NCI-H2029 treated with DMSO at 0.1 percent for 48 hours (cell line): ENCODE measurements around the gene DOC2A.
"Not testable (repeated sequence)": the region's sequence is repeated elsewhere in the genome, so short reads cannot be mapped to it uniquely, and the experiment has no call there.

Experiments
- DNase-seq: peaks from one replicate; lab custom pipeline; 2025; lab: John Stamatoyannopoulos, UW

Gene DOC2A

DNA sequence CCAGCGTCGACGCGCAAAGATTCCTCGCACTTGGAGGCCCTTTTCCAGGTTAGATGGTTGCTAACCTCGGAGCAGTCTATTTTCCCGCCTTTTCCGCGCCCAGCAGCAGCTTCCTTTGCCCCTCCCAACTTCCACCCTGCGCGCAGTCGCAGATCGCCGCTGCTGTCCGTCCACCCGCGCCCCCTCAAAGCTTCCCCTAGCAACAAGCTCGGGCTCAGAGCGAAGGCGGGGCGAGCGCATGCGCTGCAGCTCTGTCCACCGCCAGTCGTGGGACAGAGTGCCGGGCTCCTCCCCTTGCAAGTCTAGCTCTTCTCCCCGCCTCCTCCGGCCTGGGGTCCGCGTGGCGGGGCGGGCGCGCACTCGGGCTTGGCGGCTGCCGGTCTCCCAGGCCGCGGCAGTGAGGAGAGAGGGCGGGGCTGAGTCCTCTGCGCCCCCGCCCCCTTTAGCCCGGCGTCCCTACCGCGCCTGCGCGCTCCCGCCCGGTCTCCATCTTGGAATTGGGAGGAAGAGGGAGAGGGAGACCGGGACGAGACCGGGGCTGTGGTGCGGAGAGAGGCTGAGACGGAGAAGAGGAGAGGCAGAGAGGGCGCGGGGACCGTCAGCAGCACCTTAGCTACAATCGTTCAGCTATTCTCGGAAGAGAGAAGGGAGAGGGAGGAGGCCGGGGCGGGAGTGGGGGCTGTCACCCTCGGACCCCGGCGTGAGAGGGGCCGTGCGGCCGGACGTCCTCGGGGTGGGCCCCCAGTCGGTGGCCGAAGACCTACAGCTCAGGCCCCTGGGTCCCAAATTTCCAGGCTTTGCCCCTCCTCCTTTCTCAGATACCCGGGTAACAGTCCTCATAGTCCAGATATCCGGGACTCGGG, 37.2 kb downstream of the DOC2A start, which contains the start of gene TAOK2:
TAOK2 (plus strand) TSS at position 485 of the 863 bp plus-strand sequence. CDS start 3,905 bp downstream, outside the sequence.
- DNase-seq: peak; percentile 91

DNA sequence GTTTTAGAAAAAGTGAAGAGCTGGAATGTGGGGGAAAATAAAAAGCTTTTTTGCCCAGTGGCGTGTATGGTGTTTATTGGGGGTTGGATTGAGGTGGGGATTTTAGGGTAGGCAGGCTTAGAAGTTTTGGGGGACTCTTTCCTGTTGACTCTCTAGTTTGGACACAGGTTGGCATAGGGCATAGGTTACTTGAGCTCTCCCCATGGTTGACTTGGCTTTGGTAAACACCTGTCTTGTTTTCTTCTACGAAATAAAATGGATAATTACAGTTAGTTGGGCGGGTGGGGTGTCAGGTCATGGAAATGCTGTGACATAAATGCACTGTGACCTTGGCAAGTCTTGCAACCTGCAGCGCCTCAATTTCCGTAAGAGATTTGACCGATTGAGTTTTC, 37.8 kb downstream of the DOC2A start:
- no peak for DNase-seq

DNA sequence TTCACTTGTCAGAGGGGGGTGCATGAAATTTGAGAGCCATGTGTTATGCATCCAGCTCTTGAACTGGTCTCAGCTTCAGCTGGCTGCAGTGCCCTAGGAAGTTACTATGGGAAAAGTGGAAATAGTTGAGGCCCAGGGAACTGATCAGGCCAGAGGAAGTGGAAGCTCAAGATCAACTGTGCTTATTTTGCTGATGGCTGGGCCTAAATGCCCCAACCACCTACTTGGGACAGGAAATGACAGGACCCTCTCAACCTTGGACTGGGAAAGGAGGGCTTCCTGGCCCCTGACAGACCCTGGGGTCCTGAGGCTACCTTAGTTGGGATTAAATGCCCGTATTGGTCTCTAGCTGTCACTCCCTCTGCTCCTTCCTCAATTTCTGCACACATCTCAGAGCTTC, 38.3 kb downstream of the DOC2A start:
- no peak for DNase-seq

DNA sequence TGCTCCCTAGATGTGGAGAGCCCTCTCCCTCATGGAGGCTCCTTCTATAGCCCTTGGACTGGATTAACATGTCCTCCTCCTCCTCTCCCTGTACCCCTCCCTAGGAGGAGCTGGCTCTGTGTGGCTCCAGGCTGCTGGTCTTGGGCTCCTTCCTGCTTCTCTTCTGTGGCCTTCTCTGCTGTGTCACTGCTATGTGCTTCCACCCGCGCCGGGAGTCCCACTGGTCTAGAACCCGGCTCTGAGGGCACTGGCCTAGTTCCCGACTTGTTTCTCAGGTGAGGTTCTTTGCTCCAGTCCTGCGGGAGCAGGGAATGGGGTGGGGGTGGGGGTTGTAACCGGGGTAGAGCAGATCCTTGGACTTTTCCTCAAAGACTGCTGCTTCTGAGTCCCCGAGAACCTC, 39.5 kb downstream of the DOC2A start:
- DNase-seq: no peak

DNA sequence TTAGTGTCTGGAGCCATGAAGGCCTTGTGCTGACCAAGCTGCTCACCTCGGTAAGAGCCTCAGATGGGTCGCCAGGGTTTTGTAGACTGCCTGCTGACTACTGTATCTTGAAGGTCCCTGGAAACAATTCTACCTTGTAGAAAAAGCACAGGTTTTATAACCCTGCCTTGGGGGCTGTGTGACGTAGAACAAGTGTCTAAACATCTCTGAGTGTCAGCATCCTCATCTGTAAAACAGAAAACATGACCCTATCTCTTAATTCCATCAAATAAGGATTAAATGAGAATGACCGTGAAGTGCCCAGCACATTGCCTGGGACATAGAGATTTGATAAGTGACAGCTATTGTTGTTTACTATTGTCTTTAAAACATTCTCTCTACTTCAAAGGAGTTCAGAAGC, 42.6 kb downstream of the DOC2A start:
- DNase-seq: no peak

DNA sequence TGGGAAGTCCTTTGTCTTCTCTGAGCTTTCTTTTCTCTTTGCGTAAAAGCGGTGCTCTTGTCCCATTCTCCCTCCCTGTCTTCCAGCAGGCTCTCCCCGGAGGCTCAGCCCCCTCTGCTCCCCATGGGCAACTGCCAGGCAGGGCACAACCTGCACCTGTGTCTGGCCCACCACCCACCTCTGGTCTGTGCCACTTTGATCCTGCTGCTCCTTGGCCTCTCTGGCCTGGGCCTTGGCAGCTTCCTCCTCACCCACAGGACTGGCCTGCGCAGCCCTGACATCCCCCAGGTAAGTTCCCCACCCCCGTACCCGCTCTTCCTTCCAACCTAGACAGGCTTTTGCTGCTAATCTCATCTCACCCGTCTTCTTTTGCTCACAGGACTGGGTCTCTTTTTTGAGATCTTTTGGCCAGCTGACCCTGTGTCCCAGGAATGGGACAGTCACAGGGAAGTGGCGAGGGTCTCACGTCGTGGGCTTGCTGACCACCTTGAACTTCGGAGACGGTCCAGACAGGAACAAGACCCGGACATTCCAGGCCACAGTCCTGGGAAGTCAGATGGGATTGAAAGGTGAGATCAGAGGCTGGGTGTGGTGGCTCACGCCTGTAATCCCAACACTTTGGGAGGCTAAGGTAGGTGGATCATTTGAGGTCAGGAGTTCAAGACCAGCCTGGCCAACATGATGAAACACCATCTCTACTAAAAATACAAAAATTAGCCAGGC, 47.6 kb downstream of the DOC2A start:
- no peak for DNase-seq

DNA sequence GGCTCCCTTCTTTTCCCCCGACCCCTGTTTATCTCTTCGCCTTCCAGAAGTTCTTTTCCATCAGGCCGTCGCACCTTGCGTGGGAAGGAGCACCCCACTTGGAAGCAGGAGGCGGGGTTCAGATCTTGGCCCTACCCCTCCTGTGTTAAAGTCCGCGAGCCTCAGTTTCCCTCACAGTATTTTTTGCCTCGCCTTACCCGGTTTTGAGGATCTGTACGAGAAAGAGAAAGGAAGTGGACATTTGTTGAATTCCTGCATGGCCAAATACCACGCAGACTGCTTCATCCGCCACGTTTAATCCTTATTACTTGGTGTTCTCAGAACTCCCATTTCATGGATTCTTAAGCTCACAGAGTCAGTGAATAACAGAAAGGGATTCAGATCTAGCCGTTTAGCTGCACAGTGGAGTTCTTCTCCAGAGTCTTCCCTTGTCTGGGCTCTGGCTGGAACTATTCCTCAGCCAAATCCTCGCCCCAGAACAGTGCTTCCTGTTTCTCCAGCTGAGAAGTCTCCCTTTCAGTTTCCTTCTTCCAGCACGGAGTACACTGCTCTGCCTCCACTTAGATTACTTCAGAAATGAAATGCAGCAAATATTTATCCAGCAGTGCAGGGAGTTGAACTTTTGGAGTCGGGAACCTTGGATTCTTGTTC, 48.4 kb downstream of the DOC2A start:
- no peak for DNase-seq

DNA sequence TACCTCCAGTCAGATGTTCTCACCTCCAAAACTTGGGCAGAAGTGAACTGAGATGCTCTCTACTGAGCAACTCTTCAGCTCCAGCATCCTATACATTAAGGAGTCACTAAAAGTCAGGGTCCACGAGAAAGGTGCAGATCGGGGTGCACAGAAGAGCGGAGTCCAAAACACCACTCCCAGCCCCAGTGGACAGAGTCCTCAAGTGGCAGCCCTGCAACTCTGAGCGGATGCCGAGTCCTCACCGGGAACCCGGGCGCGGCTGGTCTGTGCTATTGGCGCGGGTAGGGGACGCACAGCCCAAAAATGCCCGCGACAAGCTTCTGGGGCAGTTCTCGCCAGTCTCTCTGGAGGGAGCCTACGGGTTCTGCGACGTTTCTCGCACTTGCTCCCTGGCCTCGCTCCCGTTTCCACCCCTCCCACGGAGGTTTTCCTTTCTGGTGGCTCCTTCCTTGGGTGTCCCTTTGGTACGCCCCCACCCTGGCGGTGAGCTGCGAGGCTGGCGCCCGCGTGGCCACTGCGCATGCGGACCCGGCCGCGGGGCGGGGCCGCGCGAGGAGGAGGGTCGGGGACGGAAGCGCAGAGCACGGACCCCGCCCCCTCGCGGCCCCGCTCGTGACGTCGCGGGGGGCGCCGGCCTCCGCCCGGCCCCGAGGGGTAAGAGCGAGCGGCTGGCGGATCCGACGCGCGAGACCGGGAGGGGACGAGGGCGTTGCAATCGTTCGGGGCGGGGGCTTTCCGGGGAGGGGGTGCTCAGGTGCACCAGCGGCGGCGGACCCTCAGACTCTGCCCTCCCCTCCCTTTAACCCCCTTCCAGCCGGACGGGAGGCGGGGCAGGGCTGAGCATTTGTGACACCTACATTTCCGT, 49.1 kb downstream of the DOC2A start, which contains the start of gene TMEM219:
TMEM219 (plus strand) TSS at position 601 of the 865 bp plus-strand sequence. CDS start 1,065 bp downstream, outside the sequence.
- DNase-seq: peak; percentile 68

DNA sequence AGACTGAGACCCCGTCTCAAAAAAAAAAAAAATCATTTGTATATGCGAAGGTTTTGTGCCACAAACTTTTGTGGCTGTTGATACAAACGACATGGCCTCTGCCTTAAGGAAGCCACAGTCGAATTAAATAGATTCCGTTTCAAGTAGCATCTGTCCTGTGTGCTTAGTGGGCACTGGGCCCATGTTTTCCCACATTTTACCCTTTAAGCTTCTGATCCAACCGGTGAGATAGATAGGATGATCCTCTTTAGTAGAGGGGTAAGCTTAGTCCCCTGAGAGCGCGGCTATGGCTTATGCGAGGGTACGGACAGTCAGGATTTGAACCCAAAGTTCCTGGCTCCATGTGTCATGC, 49.7 kb downstream of the DOC2A start:
- no peak for DNase-seq

DNA sequence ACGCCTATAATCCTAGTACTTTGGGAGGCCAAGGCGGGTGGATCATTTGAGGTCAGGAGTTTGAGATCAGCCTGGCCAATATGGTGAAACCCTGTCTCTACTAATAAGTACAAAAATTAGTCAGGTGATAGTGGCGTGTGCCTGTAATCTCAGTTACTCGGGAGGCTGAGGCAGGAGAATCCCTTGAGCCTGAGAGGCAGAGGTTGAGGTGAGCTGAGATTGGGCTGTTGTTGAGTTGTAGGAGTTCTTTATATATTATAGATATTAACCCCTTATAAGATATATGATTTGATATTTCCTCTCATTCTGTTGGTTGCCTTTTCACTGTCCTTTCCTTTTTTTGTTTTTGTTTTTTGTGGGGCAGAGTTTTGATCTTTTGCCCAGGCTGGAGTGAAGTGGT, 51.0 kb downstream of the DOC2A start:
- DNase-seq: not testable (repeated sequence)

DNA sequence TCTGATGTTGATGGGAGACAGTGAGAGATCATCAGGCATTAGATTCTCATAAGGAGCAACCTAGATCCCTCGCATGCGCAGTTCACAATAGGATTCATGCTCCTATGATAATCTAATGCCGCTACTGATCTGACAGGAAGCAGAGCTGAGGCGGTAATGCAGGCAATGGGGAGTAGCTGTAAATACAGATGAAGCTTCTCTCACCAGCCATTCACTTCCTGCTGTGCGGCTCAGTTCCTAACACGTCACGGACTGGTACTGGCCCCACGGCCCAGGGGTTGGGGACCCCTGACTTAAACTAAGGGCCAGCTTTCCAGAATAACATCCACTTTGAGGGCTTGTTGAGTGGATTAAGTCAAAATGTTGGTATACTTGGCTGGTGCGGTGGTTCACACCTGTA, 51.5 kb downstream of the DOC2A start:
- no peak for DNase-seq

DNA sequence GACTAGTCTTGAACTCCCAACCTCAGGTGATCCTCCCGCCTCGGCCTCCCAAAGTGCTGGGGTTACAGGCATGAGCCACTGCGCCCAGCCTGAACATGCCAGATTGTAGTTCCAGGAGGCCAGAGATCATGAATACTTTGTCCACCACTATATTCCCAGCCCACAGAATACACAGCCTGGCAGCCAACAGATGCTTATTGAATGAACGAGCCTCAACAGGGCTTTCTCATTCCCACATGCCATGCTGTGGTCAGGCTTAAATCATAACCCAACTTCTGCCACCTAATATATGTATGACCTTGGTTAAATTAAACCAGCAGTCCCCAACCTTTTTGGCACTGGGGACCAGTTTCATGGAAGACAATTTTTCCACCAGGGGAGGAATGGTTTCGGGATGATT, 52.1 kb downstream of the DOC2A start:
- no peak for DNase-seq
